GM12878 (cell line): Measurements from ENCODE around the gene C22orf31. TPM values are rescaled to one million over a fixed set of nuclear protein-coding genes. Genes with fewer than 3 reads are reported as not detected.

Experiments used
- ATAC-seq: fragments of 200-7000 bp; cut with Tn5 transposase; 3 replicates; pipeline ENCODE4 v1.9.1; 2020; ENCODE audit warnings: mild to moderate bottlenecking, moderate library complexity
- BruUV-seq: library from RNA; stranded (reverse); fragments of 400-500 nt; replicated peaks from 2 replicates; lab custom pipeline; 2021; lab: Mats Ljungman, UMichigan
- CTCF ChIA-PET: fragments of 300-600 bp; sonication (Branson Sonifier 250); formaldehyde crosslinking; extraction: SDS; loops from one replicate; lab custom pipeline; 2021; ENCODE audit warnings: inconsistent platforms; lab: Yijun Ruan, JAX
- POLR2A ChIA-PET: fragments of 350-600 bp; formaldehyde crosslinking; extraction: SDS; loops from one replicate; lab custom pipeline; 2021; ENCODE audit warnings: inconsistent platforms; lab: Charles Lee
- RAD21 ChIA-PET: fragments of 300-600 bp; sonication (Branson Sonifier 250); formaldehyde crosslinking; loops from one replicate; lab custom pipeline; 2023; ENCODE audit warnings: antibody characterized with exemption; ENCODE audit not compliant: unreplicated experiment; lab: Charles Lee
- SMC1A ChIA-PET: fragments of 300-600 bp; sonication (Branson Sonifier 250); formaldehyde crosslinking; loops from one replicate; lab custom pipeline; 2023; ENCODE audit not compliant: unreplicated experiment, uncharacterized antibody; lab: Charles Lee
- DNase-seq: peaks from one replicate; pipeline ENCODE4 v3.0.0-alpha.2; 2011; ENCODE audit warnings: low read depth, low spot score
- FAIRE-seq: peaks from 3 replicates; lab custom pipeline; 2011; peaks lifted over from hg19 to GRCh38; lab: Jason Lieb, UNC
- H2AFZ ChIP-seq: 2 replicates; pipeline ENCODE4 v1.6.0; 2011; ENCODE audit warnings: low read depth, low read length, control low read depth; ENCODE audit not compliant: control insufficient read depth
- H3K27ac ChIP-seq: 2 replicates; pipeline ENCODE4 v1.5.1; 2011; ENCODE audit warnings: control low read depth; ENCODE audit not compliant: control insufficient read depth, insufficient read depth
- H3K27me3 ChIP-seq, 2 experiments: replicated peaks in 1 of 2; 2 replicates each; pipeline versions ENCODE4 v1.6.0 to v1.6.1; 2011; ENCODE audit warnings: low read length in 1 of 2; ENCODE audit not compliant: control insufficient read depth in 2 of 2, insufficient read depth in 2 of 2
- H3K36me3 ChIP-seq, 2 experiments: 2 replicates each; pipeline ENCODE4 v1.5.1; 2011; ENCODE audit warnings: low read length in 1 of 2; ENCODE audit not compliant: control insufficient read depth in 2 of 2, insufficient read depth in 2 of 2
- H3K4me1 ChIP-seq: 2 replicates; pipeline ENCODE4 v1.6.1; 2011; ENCODE audit warnings: mild to moderate bottlenecking, low read length, moderate library complexity, mixed read lengths; ENCODE audit not compliant: control insufficient read depth, insufficient read depth
- H3K4me2 ChIP-seq: 2 replicates; pipeline ENCODE4 v1.6.0; 2011; ENCODE audit warnings: control low read depth; ENCODE audit not compliant: control insufficient read depth, insufficient read depth
- H3K4me3 ChIP-seq: fragments of 200-600 bp; sonication (generic); 2 replicates; pipeline ENCODE4 v1.5.1; 2016
- H3K79me2 ChIP-seq: 2 replicates; pipeline ENCODE4 v1.6.0; 2011; ENCODE audit warnings: low read length; ENCODE audit not compliant: control insufficient read depth, insufficient read depth
- H3K9ac ChIP-seq: 2 replicates; pipeline ENCODE4 v1.8.0; 2011; ENCODE audit warnings: low read length, control low read depth, mixed read lengths; ENCODE audit not compliant: control insufficient read depth, insufficient read depth
- H3K9me3 ChIP-seq: replicated peaks from 3 replicates; pipeline ENCODE4 v1.5.1; 2011; ENCODE audit warnings: mild to moderate bottlenecking, low read length; ENCODE audit not compliant: control insufficient read depth, insufficient read depth
- H4K20me1 ChIP-seq: 2 replicates; pipeline ENCODE4 v1.6.0; 2011; ENCODE audit not compliant: control insufficient read depth, insufficient read depth
- ASH2L ChIP-seq: fragments of 300-600, 200-600 bp; sonication (generic); IDR thresholded peaks from 2 replicates; pipeline ENCODE4 v1.6.1; 2017; ENCODE audit warnings: low read depth, mild to moderate bottlenecking, borderline replicate concordance
- CBFB ChIP-seq: IDR thresholded peaks from 2 replicates; pipeline ENCODE4 v1.6.1; 2016; ENCODE audit warnings: antibody characterized with exemption, low read depth
- CHD2 ChIP-seq: IDR thresholded peaks from 2 replicates; pipeline ENCODE4 v1.6.1; 2011; ENCODE audit warnings: low read depth, low read length, improper control_type of control experiment, borderline replicate concordance
- CREB1 ChIP-seq: IDR thresholded peaks from 2 replicates; pipeline ENCODE4 v1.6.1; 2012; ENCODE audit warnings: low read depth, mild to moderate bottlenecking, inconsistent platforms
- ESRRA ChIP-seq: IDR thresholded peaks from 2 replicates; pipeline ENCODE4 v1.6.1; 2012; ENCODE audit warnings: mild to moderate bottlenecking, low read length, improper control_type of control experiment
- GABPA ChIP-seq: IDR thresholded peaks from 2 replicates; pipeline ENCODE4 v1.6.1; 2014; ENCODE audit warnings: antibody characterized with exemption, low read depth, mild to moderate bottlenecking, inconsistent platforms
- HDAC2 ChIP-seq: fragments of 200-600 bp; sonication (generic); IDR thresholded peaks from 2 replicates; pipeline ENCODE4 v1.6.1; 2017
- KAT2A ChIP-seq: conservative IDR thresholded peaks from 2 replicates; pipeline ENCODE4 v1.6.1; 2011; ENCODE audit warnings: low read depth, low read length; ENCODE audit not compliant: control insufficient read depth
- KLF5 ChIP-seq: fragments of 450-650 bp; IDR thresholded peaks from 2 replicates; pipeline ENCODE4 v1.6.1; 2014; ENCODE audit warnings: mild to moderate bottlenecking; ENCODE audit not compliant: partially characterized antibody
- SIN3A ChIP-seq: IDR thresholded peaks from 2 replicates; pipeline ENCODE4 v1.6.1; 2012; ENCODE audit warnings: low read depth, low read length, improper control_type of control experiment
- SP1 ChIP-seq: IDR thresholded peaks from one replicate; pipeline ENCODE4 v1.6.1; 2011; ENCODE audit warnings: low read depth, low read length
- TAF1 ChIP-seq: IDR thresholded peaks from 2 replicates; pipeline ENCODE4 v1.6.1; 2011; ENCODE audit warnings: mild to moderate bottlenecking, low read depth, low read length, borderline replicate concordance
- ZZZ3 ChIP-seq: IDR thresholded peaks from 2 replicates; pipeline ENCODE4 v1.6.1; 2011; ENCODE audit warnings: low read depth; ENCODE audit not compliant: control insufficient read depth, insufficient read length
- WGBS: methylation state at CpG from one replicate; pipeline ENCODE4 v1.1.6; 2016; ENCODE audit warnings: low lambda C conversion rate; ENCODE audit not compliant: insufficient replicate concordance, insufficient coverage; ENCODE audit errors: missing lambda C conversion rate; 5-methylcytosine and 5-hydroxymethylcytosine counted together
- in situ Hi-C: fragments of 300-500 bp; cut with MboI; formaldehyde crosslinking; loops from 9 replicates; pipeline ENCODE4 v1.14.3; 2018; ENCODE audit warnings: mixed read lengths
- intact Hi-C: fragments of 100-400 bp; cut with micrococcal nuclease; formaldehyde crosslinking; loops from one replicate; pipeline ENCODE4 v1.14.2; 2022; ENCODE audit not compliant: unreplicated experiment
- polyA plus RNA-seq, 11 experiments: library from polyadenylated mRNA; depleted of rRNA in 4 of 11; unstranded in 6 of 11; stranded (reverse) in 5 of 11; fragments of >200 nt; fragmentation: Nextera tagmentation in 4 of 11; fragmentation: Illumina TruSeq in 1 of 11; extraction: Ambion mirVana in 4 of 11; extraction: Trizol in 1 of 11; gene quantifications; 1 replicate in 1 of 11; 2 replicates in 10 of 11; pipeline versions ENCODE4 v1.2.1 to v1.2.3, GENCODE V29; 2011 to 2016; ENCODE audit warnings: inconsistent platforms in 2 of 11, missing spikeins in 2 of 11, low read depth in 1 of 11
- total RNA-seq, 4 experiments: library from RNA; depleted of rRNA in 3 of 4; stranded (reverse); fragments of >200 nt in 3 of 4; fragmentation: Illumina TruSeq in 1 of 4; extraction: Trizol in 1 of 4; gene quantifications; 2 replicates each; pipeline versions ENCODE4 v1.2.1 to v1.2.3, GENCODE V29; 2013 to 2021
- TF ChIP-seq, protein P1 (sequence below): IDR thresholded peaks from 2 replicates; pipeline ENCODE4 v1.6.1; 2011; ENCODE audit warnings: borderline replicate concordance, low read depth, mild to moderate bottlenecking, moderate library complexity, low read length; ENCODE audit not compliant: insufficient read depth, poor library complexity, severe bottlenecking
- TF ChIP-seq, protein P2 (sequence below): fragments of 450-650 bp; IDR thresholded peaks from 2 replicates; pipeline ENCODE4 v1.6.1; 2017; ENCODE audit warnings: mild to moderate bottlenecking, low read depth, inconsistent platforms; ENCODE audit not compliant: poor library complexity, severe bottlenecking

C22orf31 gene
- total and polyA plus RNA-seq, 10 of the 15 experiments (the other 5 are each of a cell fraction or from before 2014, with no cell fraction given): not detected

DNA sequence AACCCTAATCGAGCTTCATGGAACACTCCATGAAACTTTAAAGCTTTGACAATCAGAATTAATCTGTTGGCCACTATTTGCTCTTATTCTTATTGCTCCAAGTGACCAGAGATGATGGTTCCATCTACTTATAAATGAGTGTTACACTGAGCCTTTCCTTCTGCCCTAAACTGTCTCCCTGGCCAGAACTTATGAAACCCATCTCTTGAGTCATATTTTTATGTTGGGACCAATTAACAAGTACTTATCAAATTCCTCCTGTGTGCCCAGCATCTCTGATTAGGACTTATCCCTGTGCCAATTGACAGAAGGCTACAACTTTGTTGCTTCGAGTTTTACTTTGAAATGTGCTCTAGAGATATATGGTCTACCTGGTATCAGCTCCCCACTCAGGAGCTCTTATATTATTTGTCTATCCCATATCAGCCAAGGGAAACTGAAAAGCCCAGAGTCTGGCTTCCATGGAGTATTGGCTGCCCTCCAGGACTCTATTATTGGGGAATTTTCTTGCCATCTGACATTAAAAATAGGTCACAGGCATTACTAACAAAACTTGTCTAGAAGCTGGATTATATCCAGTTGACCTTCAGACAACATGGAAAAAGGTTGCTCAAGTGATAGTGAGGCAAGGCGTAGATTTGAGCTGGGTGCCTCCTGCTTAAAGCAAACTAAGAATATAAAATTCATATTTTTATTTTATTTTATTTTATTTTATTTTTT lies 20.0 kb upstream of the C22orf31 start:
- ChIA-PET RAD21 (interaction anchor here (1.0 to 1.8 kb wide), 6 partner anchors 9 to 164 kb away, joined by 3 to 16 read pairs (median 4); partner anchors contain the start of gene KREMEN1), SMC1A (interaction anchor here (0.9 to 2.1 kb wide), 9 partner anchors 10 to 164 kb away, joined by 3 to 13 read pairs (median 3); partner anchors contain the start of gene KREMEN1), CTCF (interaction anchor here (1.1 to 1.9 kb wide), 6 partner anchors 9 to 122 kb away, joined by 3 to 14 read pairs (median 4); partner anchors contain the start of gene KREMEN1), POLR2A (interaction anchor here (0.5 to 1.8 kb wide), 4 partner anchors 9 to 174 kb away, joined by 4 to 5 read pairs (median 4); partner anchors contain the start of gene KREMEN1)
- Histone ChIP-seq H3K9ac (no peak overlapping the region), H3K79me2 (no peaks in the 10 kb centered on the region), H3K4me2 (no peak overlapping the region), H3K4me3 (no peak overlapping the region), H2AFZ (no peak overlapping the region), H3K36me3 (no peaks in the 10 kb centered on the region), H3K9me3 (no peaks in the 10 kb centered on the region), H3K27ac (no peak overlapping the region), H3K4me1 (0 out of 2 replicates have a peak, but pooled peaks cover 3% of the 10 kb centered on the region), H4K20me1 (no peaks in the 10 kb centered on the region), H3K27me3 (no peaks in the 10 kb centered on the region)
- ATAC-seq: no peak
- no peak for FAIRE-seq
- BruUV-seq: no TSS peak
- no peak for DNase-seq
- TF ChIP-seq, protein P1, sequence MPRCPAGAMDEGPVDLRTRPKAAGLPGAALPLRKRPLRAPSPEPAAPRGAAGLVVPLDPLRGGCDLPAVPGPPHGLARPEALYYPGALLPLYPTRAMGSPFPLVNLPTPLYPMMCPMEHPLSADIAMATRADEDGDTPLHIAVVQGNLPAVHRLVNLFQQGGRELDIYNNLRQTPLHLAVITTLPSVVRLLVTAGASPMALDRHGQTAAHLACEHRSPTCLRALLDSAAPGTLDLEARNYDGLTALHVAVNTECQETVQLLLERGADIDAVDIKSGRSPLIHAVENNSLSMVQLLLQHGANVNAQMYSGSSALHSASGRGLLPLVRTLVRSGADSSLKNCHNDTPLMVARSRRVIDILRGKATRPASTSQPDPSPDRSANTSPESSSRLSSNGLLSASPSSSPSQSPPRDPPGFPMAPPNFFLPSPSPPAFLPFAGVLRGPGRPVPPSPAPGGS: no peak
- no peak for TF ChIP-seq CBFB
- no peak for TF ChIP-seq KAT2A
- TF ChIP-seq SP1: no peak
- TF ChIP-seq KLF5: no peak
- TF ChIP-seq ASH2L: no peak
- TF ChIP-seq CREB1: no peak
- TF ChIP-seq CHD2: no peak
- TF ChIP-seq HDAC2: no peak
- TF ChIP-seq TAF1: no peak
- no peak for TF ChIP-seq ESRRA
- no peak for TF ChIP-seq ZZZ3
- TF ChIP-seq GABPA: no peak
- TF ChIP-seq SIN3A: no peak
- TF ChIP-seq, protein P2, sequence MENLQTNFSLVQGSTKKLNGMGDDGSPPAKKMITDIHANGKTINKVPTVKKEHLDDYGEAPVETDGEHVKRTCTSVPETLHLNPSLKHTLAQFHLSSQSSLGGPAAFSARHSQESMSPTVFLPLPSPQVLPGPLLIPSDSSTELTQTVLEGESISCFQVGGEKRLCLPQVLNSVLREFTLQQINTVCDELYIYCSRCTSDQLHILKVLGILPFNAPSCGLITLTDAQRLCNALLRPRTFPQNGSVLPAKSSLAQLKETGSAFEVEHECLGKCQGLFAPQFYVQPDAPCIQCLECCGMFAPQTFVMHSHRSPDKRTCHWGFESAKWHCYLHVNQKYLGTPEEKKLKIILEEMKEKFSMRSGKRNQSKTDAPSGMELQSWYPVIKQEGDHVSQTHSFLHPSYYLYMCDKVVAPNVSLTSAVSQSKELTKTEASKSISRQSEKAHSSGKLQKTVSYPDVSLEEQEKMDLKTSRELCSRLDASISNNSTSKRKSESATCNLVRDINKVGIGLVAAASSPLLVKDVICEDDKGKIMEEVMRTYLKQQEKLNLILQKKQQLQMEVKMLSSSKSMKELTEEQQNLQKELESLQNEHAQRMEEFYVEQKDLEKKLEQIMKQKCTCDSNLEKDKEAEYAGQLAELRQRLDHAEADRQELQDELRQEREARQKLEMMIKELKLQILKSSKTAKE: no peak
- intact Hi-C loops (no loop called here), in situ Hi-C loops (no loop called here)
- WGBS: 43% methylated on average over 3 of the region's 3 CpGs
